CD14-positive monocyte (primary cell): ENCODE results near the gene AP4S1. TPM values are rescaled to one million over a fixed set of nuclear protein-coding genes. Genes with fewer than 3 reads are reported as not detected.

ENCODE experiments used
- DNase-seq, 3 donors: peaks; one replicate each; pipeline ENCODE4 v3.0.0-alpha.2; 2011 to 2022
- H2AFZ ChIP-seq: 2 replicates; pipeline ENCODE4 v1.6.0; 2012; ENCODE audit warnings: mild to moderate bottlenecking, low read depth, low read length, inconsistent platforms; ENCODE audit not compliant: insufficient read depth, poor library complexity, severe bottlenecking
- H3K27ac ChIP-seq, 2 donors: 1 replicate in 1 of 2; 2 replicates in 1 of 2; pipeline ENCODE4 v1.5.1; 2012 to 2013; ENCODE audit warnings: low read length in 2 of 2, control low read depth in 1 of 2, inconsistent platforms in 1 of 2, low read depth in 1 of 2, mild to moderate bottlenecking in 1 of 2
- H3K27me3 ChIP-seq, 2 donors: one replicate each; pipeline versions ENCODE4 v1.6.0 to v1.6.1; 2011 to 2013; ENCODE audit warnings: low read length in 2 of 2; ENCODE audit not compliant: control insufficient read depth in 2 of 2, insufficient read depth in 2 of 2
- H3K36me3 ChIP-seq, 2 donors: replicated peaks in 1 of 2; 1 replicate in 1 of 2; 2 replicates in 1 of 2; pipeline versions ENCODE4 v1.5.1 to v1.6.1; 2012 to 2013; ENCODE audit warnings: low read length in 2 of 2, control low read depth in 1 of 2, inconsistent platforms in 1 of 2, mild to moderate bottlenecking in 1 of 2; ENCODE audit not compliant: insufficient read depth in 2 of 2, control insufficient read depth in 1 of 2
- H3K4me1 ChIP-seq, 2 donors: 1 replicate in 1 of 2; 2 replicates in 1 of 2; pipeline versions ENCODE4 v1.5.1 to v1.6.1; 2012 to 2013; ENCODE audit warnings: low read length in 2 of 2, control low read depth in 1 of 2, inconsistent platforms in 1 of 2, mild to moderate bottlenecking in 1 of 2, moderate library complexity in 1 of 2; ENCODE audit not compliant: insufficient read depth in 2 of 2, control insufficient read depth in 1 of 2
- H3K4me2 ChIP-seq: replicated peaks from 2 replicates; pipeline ENCODE3; 2012; ENCODE audit warnings: low read length, moderate library complexity, mild to moderate bottlenecking; ENCODE audit not compliant: poor library complexity, severe bottlenecking; ENCODE audit errors: extremely low read depth
- H3K4me3 ChIP-seq, 3 experiments: fragments of 200-600 bp in 1 of 3; sonication (generic) in 1 of 3; replicated peaks in 1 of 3; 1 replicate in 2 of 3; 2 replicates in 1 of 3; pipeline ENCODE4 v1.5.1; 2011 to 2013; ENCODE audit warnings: low read length in 3 of 3, mild to moderate bottlenecking in 3 of 3, control low read depth in 2 of 3, low read depth in 2 of 3, inconsistent platforms in 1 of 3, moderate library complexity in 1 of 3
- H3K79me2 ChIP-seq: 2 replicates; pipeline ENCODE4 v1.6.0; 2012; ENCODE audit warnings: mild to moderate bottlenecking, control low read depth, inconsistent platforms, low read length, moderate library complexity; ENCODE audit not compliant: insufficient read depth
- H3K9ac ChIP-seq: 2 replicates; pipeline ENCODE4 v1.6.0; 2017; ENCODE audit warnings: low read length, mild to moderate bottlenecking; ENCODE audit not compliant: insufficient read depth, poor library complexity, severe bottlenecking
- H3K9me3 ChIP-seq, 2 donors: replicated peaks in 1 of 2; 1 replicate in 1 of 2; 2 replicates in 1 of 2; pipeline versions ENCODE4 v1.5.1 to v1.6.1; 2012 to 2013; ENCODE audit warnings: low read length in 2 of 2, control low read depth in 1 of 2; ENCODE audit not compliant: control insufficient read depth in 1 of 2, insufficient read depth in 1 of 2
- H4K20me1 ChIP-seq: 2 replicates; pipeline ENCODE4 v1.6.0; 2012; ENCODE audit warnings: mild to moderate bottlenecking, low read length, control low read depth, moderate library complexity; ENCODE audit not compliant: insufficient read depth
- H3K27ac Mint-ChIP-seq, 7 donors: one replicate each; pipeline ENCODE4 v1.8.0; 2020; ENCODE audit warnings: mild to moderate bottlenecking in 7 of 7, mixed read lengths in 7 of 7, moderate library complexity in 6 of 7, inconsistent platforms in 2 of 7
- H3K27me3 Mint-ChIP-seq, 3 donors: one replicate each; pipeline ENCODE4 v1.8.0; 2021 to 2022; ENCODE audit warnings: low read depth in 3 of 3, mild to moderate bottlenecking in 3 of 3, mixed read lengths in 3 of 3, moderate library complexity in 3 of 3, inconsistent platforms in 1 of 3
- H3K36me3 Mint-ChIP-seq, 2 donors: one replicate each; pipeline ENCODE4 v1.8.0; 2020; ENCODE audit warnings: mixed read lengths in 2 of 2, inconsistent platforms in 1 of 2, mild to moderate bottlenecking in 1 of 2
- H3K4me1 Mint-ChIP-seq: one replicate; pipeline ENCODE4 v1.8.0; 2020; ENCODE audit warnings: mild to moderate bottlenecking, mixed read lengths
- H3K4me3 Mint-ChIP-seq, 2 donors: one replicate each; pipeline ENCODE4 v1.8.0; 2020; ENCODE audit warnings: mild to moderate bottlenecking in 2 of 2, mixed read lengths in 2 of 2, moderate library complexity in 1 of 2
- H3K9me3 Mint-ChIP-seq, 7 donors: one replicate each; pipeline ENCODE4 v1.8.0; 2020 to 2022; ENCODE audit warnings: mixed read lengths in 7 of 7, mild to moderate bottlenecking in 6 of 7, moderate library complexity in 6 of 7, inconsistent platforms in 2 of 7
- WGBS: methylation state at CpG from one replicate; pipeline ENCODE4 v1.1.5; 2013; ENCODE audit warnings: missing lambda C conversion rate; ENCODE audit not compliant: insufficient coverage; 5-methylcytosine and 5-hydroxymethylcytosine counted together
- intact Hi-C, 2 donors: fragments of 100-400 bp; cut with micrococcal nuclease; formaldehyde crosslinking; loops; one replicate each; pipeline versions ENCODE4 v1.15.0 to v1.15.1; 2023
- polyA plus RNA-seq, 3 donors: library from polyadenylated mRNA; depleted of rRNA in 1 of 3; unstranded in 2 of 3; stranded (reverse) in 1 of 3; fragments of 300-500 nt in 2 of 3; fragments of >200 nt in 1 of 3; fragmentation: Illumina TruSeq in 2 of 3; gene quantifications; 1 replicate in 2 of 3; 2 replicates in 1 of 3; pipeline ENCODE4 v1.2.3, GENCODE V29; 2012 to 2021
- TF ChIP-seq, protein P1 (sequence below): fragments of 200-600 bp; IDR thresholded peaks from one replicate; pipeline ENCODE4 v1.8.0; 2022; ENCODE audit warnings: antibody characterized with exemption, mild to moderate bottlenecking

AP4S1 gene
- polyA plus RNA-seq, 3 donors = 1.7 to 5.1 (median 2.8) TPM

DNA sequence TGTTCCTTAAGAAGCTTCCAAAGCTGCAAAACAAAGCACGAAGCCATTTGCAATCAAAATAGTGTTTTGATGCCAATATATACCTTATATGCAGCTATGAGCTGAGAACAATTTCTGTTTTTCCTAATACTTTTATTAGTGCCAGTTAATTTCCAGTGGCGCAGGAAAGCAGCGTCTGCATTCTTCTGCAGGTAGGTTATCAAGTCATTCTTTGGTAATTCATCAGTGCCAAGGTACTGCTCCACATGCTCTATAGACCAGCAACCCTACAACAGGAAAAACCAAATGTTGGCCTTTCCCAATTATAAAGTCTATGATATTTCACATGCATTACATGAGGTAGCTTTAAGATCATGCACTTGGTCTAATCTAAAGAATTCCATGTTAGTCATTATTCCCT lies 88.3 kb downstream of the AP4S1 start:
- Histone ChIP-seq H3K79me2 (no peaks in the 10 kb centered on the region), H3K9ac (no peak overlapping the region), H3K4me1 (peaks cover 4 to 11% of the 10 kb centered on the region in 2 donors), H4K20me1 (no peaks in the 10 kb centered on the region), H3K4me3 (no peak overlapping the region), H3K27me3 (no peaks in the 10 kb centered on the region), H3K27ac (no peak overlapping the region), H3K9me3 (no peaks in the 10 kb centered on the region), H3K36me3 (peaks cover 82 to 99% of the 10 kb centered on the region in 2 donors), H2AFZ (no peak overlapping the region), H3K4me2 (no peak overlapping the region)
- TF ChIP-seq, protein P1, sequence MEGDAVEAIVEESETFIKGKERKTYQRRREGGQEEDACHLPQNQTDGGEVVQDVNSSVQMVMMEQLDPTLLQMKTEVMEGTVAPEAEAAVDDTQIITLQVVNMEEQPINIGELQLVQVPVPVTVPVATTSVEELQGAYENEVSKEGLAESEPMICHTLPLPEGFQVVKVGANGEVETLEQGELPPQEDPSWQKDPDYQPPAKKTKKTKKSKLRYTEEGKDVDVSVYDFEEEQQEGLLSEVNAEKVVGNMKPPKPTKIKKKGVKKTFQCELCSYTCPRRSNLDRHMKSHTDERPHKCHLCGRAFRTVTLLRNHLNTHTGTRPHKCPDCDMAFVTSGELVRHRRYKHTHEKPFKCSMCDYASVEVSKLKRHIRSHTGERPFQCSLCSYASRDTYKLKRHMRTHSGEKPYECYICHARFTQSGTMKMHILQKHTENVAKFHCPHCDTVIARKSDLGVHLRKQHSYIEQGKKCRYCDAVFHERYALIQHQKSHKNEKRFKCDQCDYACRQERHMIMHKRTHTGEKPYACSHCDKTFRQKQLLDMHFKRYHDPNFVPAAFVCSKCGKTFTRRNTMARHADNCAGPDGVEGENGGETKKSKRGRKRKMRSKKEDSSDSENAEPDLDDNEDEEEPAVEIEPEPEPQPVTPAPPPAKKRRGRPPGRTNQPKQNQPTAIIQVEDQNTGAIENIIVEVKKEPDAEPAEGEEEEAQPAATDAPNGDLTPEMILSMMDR = no peak
- Mint-ChIP-seq H3K36me3 (peaks cover 85 to 93% of the 10 kb centered on the region in 2 donors), H3K9me3 (no peaks in the 10 kb centered on the region), H3K27ac (no peak overlapping the region), H3K27me3 (no peaks in the 10 kb centered on the region), H3K4me3 (no peak overlapping the region), H3K4me1 (peaks cover 10% of the 10 kb centered on the region)
- no peak for DNase-seq
- intact Hi-C loops = no loop called here
- 0% methylated on average over 1 of the region's 3 CpGs for WGBS

DNA sequence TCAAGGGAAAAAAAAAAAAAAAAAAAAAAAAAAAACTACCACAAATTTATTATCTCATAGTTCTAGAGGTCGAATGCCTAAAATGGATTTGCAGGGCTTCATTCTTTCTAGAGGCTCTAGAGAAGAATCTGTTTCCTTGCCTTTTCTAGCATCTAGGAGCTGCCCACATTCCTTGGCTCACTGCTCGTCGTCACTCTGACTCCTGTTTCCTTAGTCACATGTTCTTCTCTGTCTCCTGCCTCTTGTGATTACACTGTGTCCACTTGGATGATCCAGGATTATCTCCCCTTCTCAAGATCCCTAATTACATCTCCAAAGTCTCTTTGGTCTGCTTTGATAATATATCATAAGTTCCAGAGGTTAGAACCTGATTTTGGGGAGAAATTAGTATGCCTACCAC lies 93.4 kb downstream of the AP4S1 start:
- H3K36me3 ChIP-seq = peaks cover 93 to 100% of the 10 kb centered on the region in 2 donors
- Mint-ChIP-seq H3K27ac (peak overlapping the region in 2 of 7 donors; percentile 12 to 52), H3K9me3 (no peaks in the 10 kb centered on the region), H3K4me1 (no peaks in the 10 kb centered on the region), H3K36me3 (peaks cover 82 to 94% of the 10 kb centered on the region in 2 donors), H3K27me3 (no peaks in the 10 kb centered on the region), H3K4me3 (no peak overlapping the region)
- peaks cover 6% of the 10 kb centered on the region for H4K20me1 ChIP-seq
- DNase-seq = no peak
- H3K9ac ChIP-seq = no peak overlapping the region
- intact Hi-C loops = loop anchor here in 1 of 2 donors (5.0 kb wide), 1 partner anchor 33 kb away; no protein-coding TSS in a partner anchor
- no peak overlapping the region for H3K4me3 ChIP-seq
- no peaks in the 10 kb centered on the region for H3K9me3 ChIP-seq
- no peaks in the 10 kb centered on the region for H3K4me1 ChIP-seq
- H3K4me2 ChIP-seq = no peak overlapping the region
- no peak overlapping the region for H3K27ac ChIP-seq
- no peak overlapping the region for H2AFZ ChIP-seq
- TF ChIP-seq, protein P1 = no peak
- 88% methylated on average over 1 of the region's 3 CpGs for WGBS
- H3K79me2 ChIP-seq = no peaks in the 10 kb centered on the region
- no peaks in the 10 kb centered on the region for H3K27me3 ChIP-seq
